Measurements from ENCODE around the gene UBTF.

UBTF gene

GRCh38 chr17:44221084-44221861 is 1.8 kb upstream of the UBTF start (continued):
- TF ChIP-seq PBX3 (CRISPR knock-in tag; IDR thresholded peaks at IDR 0.05): no peak
- peak; percentile 49; the same call in 1 of the 2 replicates for TF ChIP-seq BCL11B (tag by site-specific recombination; IDR thresholded peaks at IDR 0.05; ENCODE audit: low read depth)
- TF ChIP-seq MEIS1 (CRISPR knock-in tag; IDR thresholded peaks at IDR 0.05; ENCODE audit: borderline replicate concordance): no peak
- TF ChIP-seq, protein P1, sequence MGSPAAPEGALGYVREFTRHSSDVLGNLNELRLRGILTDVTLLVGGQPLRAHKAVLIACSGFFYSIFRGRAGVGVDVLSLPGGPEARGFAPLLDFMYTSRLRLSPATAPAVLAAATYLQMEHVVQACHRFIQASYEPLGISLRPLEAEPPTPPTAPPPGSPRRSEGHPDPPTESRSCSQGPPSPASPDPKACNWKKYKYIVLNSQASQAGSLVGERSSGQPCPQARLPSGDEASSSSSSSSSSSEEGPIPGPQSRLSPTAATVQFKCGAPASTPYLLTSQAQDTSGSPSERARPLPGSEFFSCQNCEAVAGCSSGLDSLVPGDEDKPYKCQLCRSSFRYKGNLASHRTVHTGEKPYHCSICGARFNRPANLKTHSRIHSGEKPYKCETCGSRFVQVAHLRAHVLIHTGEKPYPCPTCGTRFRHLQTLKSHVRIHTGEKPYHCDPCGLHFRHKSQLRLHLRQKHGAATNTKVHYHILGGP (tag by site-specific recombination; IDR thresholded peaks at IDR 0.05): no peak
- no peak for TF ChIP-seq ZNF112 (tag by site-specific recombination; IDR thresholded peaks at IDR 0.05)
- TF ChIP-seq ZXDB (tag by site-specific recombination; IDR thresholded peaks at IDR 0.05): no peak
- TF ChIP-seq ZNF311 (tag by site-specific recombination; IDR thresholded peaks at IDR 0.05; ENCODE audit: borderline replicate concordance): no peak
- TF ChIP-seq ZNF114 (tag by site-specific recombination; IDR thresholded peaks at IDR 0.05): no peak
- TF ChIP-seq ZNF239 (tag by site-specific recombination; IDR thresholded peaks at IDR 0.05): no peak
- TF ChIP-seq PRDM4 (tag by site-specific recombination; IDR thresholded peaks at IDR 0.05): no peak
- TF ChIP-seq, protein P2, sequence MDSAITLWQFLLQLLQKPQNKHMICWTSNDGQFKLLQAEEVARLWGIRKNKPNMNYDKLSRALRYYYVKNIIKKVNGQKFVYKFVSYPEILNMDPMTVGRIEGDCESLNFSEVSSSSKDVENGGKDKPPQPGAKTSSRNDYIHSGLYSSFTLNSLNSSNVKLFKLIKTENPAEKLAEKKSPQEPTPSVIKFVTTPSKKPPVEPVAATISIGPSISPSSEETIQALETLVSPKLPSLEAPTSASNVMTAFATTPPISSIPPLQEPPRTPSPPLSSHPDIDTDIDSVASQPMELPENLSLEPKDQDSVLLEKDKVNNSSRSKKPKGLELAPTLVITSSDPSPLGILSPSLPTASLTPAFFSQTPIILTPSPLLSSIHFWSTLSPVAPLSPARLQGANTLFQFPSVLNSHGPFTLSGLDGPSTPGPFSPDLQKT (IDR thresholded peaks at IDR 0.05; ENCODE audit: borderline replicate concordance, low read depth, low read length): no peak
- TF ChIP-seq ZNF292 (tag by site-specific recombination; IDR thresholded peaks at IDR 0.05; ENCODE audit: borderline replicate concordance, low read depth): no peak
- TF ChIP-seq TCF7L2 (IDR thresholded peaks at IDR 0.05; ENCODE audit: borderline replicate concordance, low read depth, low read length): no peak
- no peak for TF ChIP-seq ZNF692 (tag by site-specific recombination; IDR thresholded peaks at IDR 0.05)
- TF ChIP-seq, protein P3, sequence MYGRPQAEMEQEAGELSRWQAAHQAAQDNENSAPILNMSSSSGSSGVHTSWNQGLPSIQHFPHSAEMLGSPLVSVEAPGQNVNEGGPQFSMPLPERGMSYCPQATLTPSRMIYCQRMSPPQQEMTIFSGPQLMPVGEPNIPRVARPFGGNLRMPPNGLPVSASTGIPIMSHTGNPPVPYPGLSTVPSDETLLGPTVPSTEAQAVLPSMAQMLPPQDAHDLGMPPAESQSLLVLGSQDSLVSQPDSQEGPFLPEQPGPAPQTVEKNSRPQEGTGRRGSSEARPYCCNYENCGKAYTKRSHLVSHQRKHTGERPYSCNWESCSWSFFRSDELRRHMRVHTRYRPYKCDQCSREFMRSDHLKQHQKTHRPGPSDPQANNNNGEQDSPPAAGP (tag by site-specific recombination; IDR thresholded peaks at IDR 0.05): peak; percentile 36; the same call in 1 of the 2 replicates
- TF ChIP-seq ZNF830 (tag by site-specific recombination; IDR thresholded peaks at IDR 0.05; ENCODE audit: low read depth): no peak
- TF ChIP-seq ZNF302 (tag by site-specific recombination; IDR thresholded peaks at IDR 0.05; ENCODE audit: low read depth): no peak
- no peak for TF ChIP-seq ZNF133 (tag by site-specific recombination; IDR thresholded peaks at IDR 0.05)
- TF ChIP-seq, protein P4, sequence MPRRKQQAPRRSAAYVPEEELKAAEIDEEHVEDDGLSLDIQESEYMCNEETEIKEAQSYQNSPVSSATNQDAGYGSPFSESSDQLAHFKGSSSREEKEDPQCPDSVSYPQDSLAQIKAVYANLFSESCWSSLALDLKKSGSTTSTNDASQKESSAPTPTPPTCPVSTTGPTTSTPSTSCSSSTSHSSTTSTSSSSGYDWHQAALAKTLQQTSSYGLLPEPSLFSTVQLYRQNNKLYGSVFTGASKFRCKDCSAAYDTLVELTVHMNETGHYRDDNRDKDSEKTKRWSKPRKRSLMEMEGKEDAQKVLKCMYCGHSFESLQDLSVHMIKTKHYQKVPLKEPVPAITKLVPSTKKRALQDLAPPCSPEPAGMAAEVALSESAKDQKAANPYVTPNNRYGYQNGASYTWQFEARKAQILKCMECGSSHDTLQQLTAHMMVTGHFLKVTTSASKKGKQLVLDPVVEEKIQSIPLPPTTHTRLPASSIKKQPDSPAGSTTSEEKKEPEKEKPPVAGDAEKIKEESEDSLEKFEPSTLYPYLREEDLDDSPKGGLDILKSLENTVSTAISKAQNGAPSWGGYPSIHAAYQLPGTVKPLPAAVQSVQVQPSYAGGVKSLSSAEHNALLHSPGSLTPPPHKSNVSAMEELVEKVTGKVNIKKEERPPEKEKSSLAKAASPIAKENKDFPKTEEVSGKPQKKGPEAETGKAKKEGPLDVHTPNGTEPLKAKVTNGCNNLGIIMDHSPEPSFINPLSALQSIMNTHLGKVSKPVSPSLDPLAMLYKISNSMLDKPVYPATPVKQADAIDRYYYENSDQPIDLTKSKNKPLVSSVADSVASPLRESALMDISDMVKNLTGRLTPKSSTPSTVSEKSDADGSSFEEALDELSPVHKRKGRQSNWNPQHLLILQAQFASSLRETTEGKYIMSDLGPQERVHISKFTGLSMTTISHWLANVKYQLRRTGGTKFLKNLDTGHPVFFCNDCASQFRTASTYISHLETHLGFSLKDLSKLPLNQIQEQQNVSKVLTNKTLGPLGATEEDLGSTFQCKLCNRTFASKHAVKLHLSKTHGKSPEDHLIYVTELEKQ (tag by site-specific recombination; IDR thresholded peaks at IDR 0.05; ENCODE audit: borderline replicate concordance): no peak
- TF ChIP-seq, protein P5, sequence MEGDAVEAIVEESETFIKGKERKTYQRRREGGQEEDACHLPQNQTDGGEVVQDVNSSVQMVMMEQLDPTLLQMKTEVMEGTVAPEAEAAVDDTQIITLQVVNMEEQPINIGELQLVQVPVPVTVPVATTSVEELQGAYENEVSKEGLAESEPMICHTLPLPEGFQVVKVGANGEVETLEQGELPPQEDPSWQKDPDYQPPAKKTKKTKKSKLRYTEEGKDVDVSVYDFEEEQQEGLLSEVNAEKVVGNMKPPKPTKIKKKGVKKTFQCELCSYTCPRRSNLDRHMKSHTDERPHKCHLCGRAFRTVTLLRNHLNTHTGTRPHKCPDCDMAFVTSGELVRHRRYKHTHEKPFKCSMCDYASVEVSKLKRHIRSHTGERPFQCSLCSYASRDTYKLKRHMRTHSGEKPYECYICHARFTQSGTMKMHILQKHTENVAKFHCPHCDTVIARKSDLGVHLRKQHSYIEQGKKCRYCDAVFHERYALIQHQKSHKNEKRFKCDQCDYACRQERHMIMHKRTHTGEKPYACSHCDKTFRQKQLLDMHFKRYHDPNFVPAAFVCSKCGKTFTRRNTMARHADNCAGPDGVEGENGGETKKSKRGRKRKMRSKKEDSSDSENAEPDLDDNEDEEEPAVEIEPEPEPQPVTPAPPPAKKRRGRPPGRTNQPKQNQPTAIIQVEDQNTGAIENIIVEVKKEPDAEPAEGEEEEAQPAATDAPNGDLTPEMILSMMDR (tag by site-specific recombination; IDR thresholded peaks at IDR 0.05): peak; percentile 67
- no peak for TF ChIP-seq ZNF785 (tag by site-specific recombination; IDR thresholded peaks at IDR 0.05)
- TF ChIP-seq ZNF10 (tag by site-specific recombination; IDR thresholded peaks at IDR 0.05): no peak
- no peak for TF ChIP-seq ZNF530 (tag by site-specific recombination; IDR thresholded peaks at IDR 0.05; ENCODE audit: low read depth)
- TF ChIP-seq ZNF23 (tag by site-specific recombination; IDR thresholded peaks at IDR 0.05; ENCODE audit: borderline replicate concordance): no peak

Measured in HEK293 (cell line).